HEK293 (cell line): ENCODE measurements around the gene SLC22A17.
A peak's percentile ranks its signal among the peaks of the same experiment; 100 is the strongest.

Source experiments
- CTCF ChIA-PET: fragments of 350-600 bp; formaldehyde crosslinking; extraction: SDS; loops from one replicate; lab custom pipeline; 2021; ENCODE audit warnings: antibody characterized with exemption; lab: Yijun Ruan, JAX
- POLR2A ChIA-PET: fragments of 300-600 bp; formaldehyde crosslinking; extraction: SDS; loops from one replicate; lab custom pipeline; 2020; ENCODE audit warnings: antibody characterized with exemption, inconsistent platforms; lab: Yijun Ruan, JAX
- H3K27ac ChIP-seq: fragments of 200-500 bp; sonication (Bioruptor generic); 2 replicates; pipeline ENCODE4 v1.5.1; 2014; ENCODE audit warnings: low read depth, low read length, control low read depth, inconsistent platforms; ENCODE audit errors: extremely low read depth
- H3K36me3 ChIP-seq, 2 experiments: fragments of 200-500 bp in 1 of 2; sonication (Bioruptor generic) in 1 of 2; 1 replicate in 1 of 2; 2 replicates in 1 of 2; pipeline ENCODE4 v1.5.1; 2014 to 2017; ENCODE audit warnings: inconsistent platforms in 2 of 2, low read length in 2 of 2; ENCODE audit not compliant: control insufficient read depth in 2 of 2, insufficient read depth in 1 of 2
- H3K4me1 ChIP-seq: fragments of 200-500 bp; sonication (Bioruptor generic); 2 replicates; pipeline ENCODE4 v1.5.1; 2014; ENCODE audit warnings: mild to moderate bottlenecking, low read length, inconsistent platforms; ENCODE audit not compliant: control insufficient read depth, insufficient read depth
- H3K4me3 ChIP-seq: 2 replicates; pipeline ENCODE4 v1.5.1; 2011; ENCODE audit warnings: low read depth, mild to moderate bottlenecking, control low read depth, low read length, moderate library complexity
- H3K9me3 ChIP-seq: fragments of 200-500 bp; sonication (Bioruptor generic); 2 replicates; pipeline ENCODE4 v1.5.1; 2014; ENCODE audit warnings: low read depth, low read length, inconsistent platforms; ENCODE audit not compliant: control insufficient read depth, insufficient read depth
- KLF1 ChIP-seq: fragments of 450-650 bp; formaldehyde crosslinking; IDR thresholded peaks from 2 replicates; pipeline ENCODE4 v1.5.1; 2016; ENCODE audit warnings: missing biosample characterization, missing genetic modification characterization
- KLF16 ChIP-seq: fragments of 450-650 bp; formaldehyde crosslinking; IDR thresholded peaks from 2 replicates; pipeline ENCODE4 v1.5.1; 2017; ENCODE audit warnings: missing biosample characterization, missing genetic modification characterization
- KLF7 ChIP-seq: fragments of 450-650 bp; formaldehyde crosslinking; IDR thresholded peaks from 2 replicates; pipeline ENCODE4 v1.5.1; 2016; ENCODE audit warnings: missing biosample characterization, missing genetic modification characterization, borderline replicate concordance
- OSR2 ChIP-seq: fragments of 450-650 bp; formaldehyde crosslinking; IDR thresholded peaks from 2 replicates; pipeline ENCODE4 v1.5.1; 2016; ENCODE audit warnings: missing biosample characterization, missing genetic modification characterization
- SCRT2 ChIP-seq: fragments of 450-650 bp; formaldehyde crosslinking; IDR thresholded peaks from 2 replicates; pipeline ENCODE4 v1.5.1; 2016; ENCODE audit warnings: missing biosample characterization, missing genetic modification characterization
- SP3 ChIP-seq: fragments of 450-650 bp; formaldehyde crosslinking; IDR thresholded peaks from 2 replicates; pipeline ENCODE4 v1.5.1; 2016; ENCODE audit warnings: missing biosample characterization, missing genetic modification characterization
- TCF7L2 ChIP-seq: IDR thresholded peaks from 2 replicates; pipeline ENCODE4 v1.6.1; 2011; ENCODE audit warnings: low read depth, mild to moderate bottlenecking, inconsistent platforms, low read length, moderate library complexity, borderline replicate concordance
- WT1 ChIP-seq: fragments of 450-650 bp; formaldehyde crosslinking; IDR thresholded peaks from 2 replicates; pipeline ENCODE4 v1.5.1; 2016; ENCODE audit warnings: missing biosample characterization, missing genetic modification characterization
- ZBTB20 ChIP-seq: fragments of 450-650 bp; formaldehyde crosslinking; IDR thresholded peaks from 2 replicates; pipeline ENCODE4 v1.5.1; 2016; ENCODE audit warnings: missing biosample characterization, missing genetic modification characterization
- ZIC2 ChIP-seq: fragments of 450-650 bp; formaldehyde crosslinking; IDR thresholded peaks from 2 replicates; pipeline ENCODE4 v1.5.1; 2016; ENCODE audit warnings: missing biosample characterization, missing genetic modification characterization
- ZNF133 ChIP-seq: fragments of 450-650 bp; formaldehyde crosslinking; IDR thresholded peaks from 2 replicates; pipeline ENCODE4 v1.5.1; 2016; ENCODE audit warnings: missing biosample characterization, missing genetic modification characterization
- ZNF24 ChIP-seq: fragments of 450-650 bp; formaldehyde crosslinking; IDR thresholded peaks from 2 replicates; pipeline ENCODE4 v1.5.1; 2016; ENCODE audit warnings: missing biosample characterization, missing genetic modification characterization
- ZNF404 ChIP-seq: fragments of 450-650 bp; formaldehyde crosslinking; IDR thresholded peaks from 2 replicates; pipeline ENCODE4 v1.5.1; 2017; ENCODE audit warnings: missing biosample characterization, missing genetic modification characterization
- ZNF558 ChIP-seq: fragments of 450-650 bp; formaldehyde crosslinking; IDR thresholded peaks from 2 replicates; pipeline ENCODE4 v1.5.1; 2016; ENCODE audit warnings: missing biosample characterization, missing genetic modification characterization
- ZNF561 ChIP-seq: fragments of 450-650 bp; IDR thresholded peaks from 2 replicates; pipeline ENCODE4 v1.5.1; 2018; ENCODE audit warnings: missing biosample characterization, missing genetic modification characterization, borderline replicate concordance
- ZNF610 ChIP-seq: fragments of 450-650 bp; formaldehyde crosslinking; IDR thresholded peaks from 2 replicates; pipeline ENCODE4 v1.5.1; 2016; ENCODE audit warnings: missing biosample characterization, missing genetic modification characterization, borderline replicate concordance
- ZNF629 ChIP-seq: fragments of 450-650 bp; formaldehyde crosslinking; IDR thresholded peaks from 2 replicates; pipeline ENCODE4 v1.5.1; 2017; ENCODE audit warnings: missing biosample characterization, missing genetic modification characterization
- ZNF654 ChIP-seq: fragments of 450-650 bp; formaldehyde crosslinking; IDR thresholded peaks from 2 replicates; pipeline ENCODE4 v1.5.1; 2016; ENCODE audit warnings: low read depth, missing biosample characterization, missing genetic modification characterization
- ZNF658 ChIP-seq: fragments of 450-650 bp; formaldehyde crosslinking; IDR thresholded peaks from 2 replicates; pipeline ENCODE4; 2016; ENCODE audit warnings: missing biosample characterization, missing genetic modification characterization
- ZNF747 ChIP-seq: fragments of 450-650 bp; formaldehyde crosslinking; IDR thresholded peaks from 2 replicates; pipeline ENCODE4 v1.5.1; 2016; ENCODE audit warnings: missing biosample characterization, missing genetic modification characterization
- ZNF776 ChIP-seq: fragments of 450-650 bp; formaldehyde crosslinking; IDR thresholded peaks from 2 replicates; pipeline ENCODE4 v1.5.0; 2017; ENCODE audit warnings: missing biosample characterization, missing genetic modification characterization, borderline replicate concordance
- TF ChIP-seq, protein P1 (sequence below): fragments of 450-650 bp; IDR thresholded peaks from 2 replicates; pipeline ENCODE4 v1.5.1; 2018; ENCODE audit warnings: missing biosample characterization, mild to moderate bottlenecking, missing genetic modification characterization
- TF ChIP-seq, protein P2 (sequence below): fragments of 450-650 bp; formaldehyde crosslinking; IDR thresholded peaks from 2 replicates; pipeline ENCODE4 v1.5.1; 2017; ENCODE audit warnings: missing biosample characterization, missing genetic modification characterization
- TF ChIP-seq, protein P3 (sequence below): fragments of 450-650 bp; formaldehyde crosslinking; conservative IDR thresholded peaks from 2 replicates; pipeline ENCODE4 v1.5.1; 2016; ENCODE audit warnings: low read depth, missing biosample characterization, missing genetic modification characterization
- TF ChIP-seq, protein P4 (sequence below): fragments of 450-650 bp; formaldehyde crosslinking; IDR thresholded peaks from 2 replicates; pipeline ENCODE4 v1.5.1; 2016; ENCODE audit warnings: missing biosample characterization, missing genetic modification characterization, borderline replicate concordance

Gene SLC22A17

DNA sequence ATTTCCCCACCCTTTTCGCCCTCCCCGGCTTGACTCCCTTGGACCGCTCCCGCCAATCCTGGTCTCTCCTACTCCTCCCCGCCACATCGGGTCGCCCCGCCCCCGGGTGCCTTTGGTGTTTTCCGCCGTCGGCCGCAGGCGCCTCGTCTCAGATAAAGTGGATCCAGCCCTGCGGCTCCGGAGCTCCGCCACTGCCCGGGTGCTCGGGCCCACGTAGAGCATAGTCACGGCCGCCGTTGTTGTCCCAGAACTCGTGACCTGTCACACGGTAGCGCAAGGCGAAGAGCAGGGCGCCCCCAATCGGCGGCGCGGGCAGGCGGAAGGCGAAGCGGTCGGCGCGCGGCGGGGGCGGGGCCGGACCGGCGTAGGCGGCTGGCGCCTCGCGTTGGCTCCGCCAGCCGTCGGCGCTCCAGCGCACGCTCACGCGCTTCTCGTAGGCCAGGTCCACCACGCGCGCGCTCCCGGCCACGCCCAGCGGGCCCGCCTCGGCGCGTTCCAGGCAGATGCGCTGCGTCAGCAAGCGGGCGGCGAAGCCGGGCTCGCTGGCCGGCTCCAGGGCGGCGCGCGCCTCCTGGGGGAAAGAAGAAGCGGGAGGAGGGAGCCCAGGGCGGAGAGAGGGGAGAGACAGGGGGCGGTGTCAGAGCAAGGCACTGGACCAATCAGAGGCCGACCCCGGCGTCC is 51.3 kb downstream of the SLC22A17 start:
- Histone ChIP-seq H3K27ac (peak overlapping the region; percentile 97), H3K4me3 (peak overlapping the region; percentile 66), H3K4me1 (peaks cover 13% of the 10 kb centered on the region; the same call in 1 of the 2 replicates), H3K36me3 (peaks cover 4 to 24% of the 10 kb centered on the region in 2 experiments), H3K9me3 (no peaks in the 10 kb centered on the region)
- POLR2A ChIA-PET = interaction anchor here (0.6 to 8.1 kb wide), 10 partner anchors 9 to 294 kb away, joined by 3 to 170 read pairs (median 4); partner anchors contain the start of genes HOMEZ and PABPN1
- CTCF ChIA-PET = interaction anchor here (0.6 to 3.3 kb wide), 14 partner anchors 15 to 258 kb away, joined by 3 to 12 read pairs (median 4); partner anchors contain the start of genes HOMEZ and PABPN1
- TF ChIP-seq ZIC2 (no peak), ZNF654 (no peak), OSR2 (tag by site-specific recombination) (peak; percentile 53), ZBTB20 (tag by site-specific recombination) (no peak), ZNF558 (tag by site-specific recombination) (no peak), ZNF629 (tag by site-specific recombination) (peak; percentile 58; the same call in 1 of the 2 replicates), ZNF658 (tag by site-specific recombination) (no peak), ZNF404 (tag by site-specific recombination) (no peak), ZNF24 (tag by site-specific recombination) (no peak), ZNF561 (no peak; the same call in 1 of the 2 replicates), ZNF747 (tag by site-specific recombination) (no peak), KLF16 (tag by site-specific recombination) (peak; percentile 45; the same call in 1 of the 2 replicates), TCF7L2 (peak; percentile 46; the same call in 1 of the 2 replicates), KLF7 (no peak), ZNF776 (tag by site-specific recombination) (no peak), KLF1 (tag by site-specific recombination) (no peak), SCRT2 (tag by site-specific recombination) (no peak), WT1 (tag by site-specific recombination) (no peak), ZNF133 (tag by site-specific recombination) (no peak), SP3 (peak; percentile 55), ZNF610 (tag by site-specific recombination) (no peak)
- TF ChIP-seq, protein P1, sequence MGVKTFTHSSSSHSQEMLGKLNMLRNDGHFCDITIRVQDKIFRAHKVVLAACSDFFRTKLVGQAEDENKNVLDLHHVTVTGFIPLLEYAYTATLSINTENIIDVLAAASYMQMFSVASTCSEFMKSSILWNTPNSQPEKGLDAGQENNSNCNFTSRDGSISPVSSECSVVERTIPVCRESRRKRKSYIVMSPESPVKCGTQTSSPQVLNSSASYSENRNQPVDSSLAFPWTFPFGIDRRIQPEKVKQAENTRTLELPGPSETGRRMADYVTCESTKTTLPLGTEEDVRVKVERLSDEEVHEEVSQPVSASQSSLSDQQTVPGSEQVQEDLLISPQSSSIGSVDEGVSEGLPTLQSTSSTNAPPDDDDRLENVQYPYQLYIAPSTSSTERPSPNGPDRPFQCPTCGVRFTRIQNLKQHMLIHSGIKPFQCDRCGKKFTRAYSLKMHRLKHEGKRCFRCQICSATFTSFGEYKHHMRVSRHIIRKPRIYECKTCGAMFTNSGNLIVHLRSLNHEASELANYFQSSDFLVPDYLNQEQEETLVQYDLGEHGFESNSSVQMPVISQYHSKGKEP = peak; percentile 29; the same call in 1 of the 2 replicates
- TF ChIP-seq, protein P2, sequence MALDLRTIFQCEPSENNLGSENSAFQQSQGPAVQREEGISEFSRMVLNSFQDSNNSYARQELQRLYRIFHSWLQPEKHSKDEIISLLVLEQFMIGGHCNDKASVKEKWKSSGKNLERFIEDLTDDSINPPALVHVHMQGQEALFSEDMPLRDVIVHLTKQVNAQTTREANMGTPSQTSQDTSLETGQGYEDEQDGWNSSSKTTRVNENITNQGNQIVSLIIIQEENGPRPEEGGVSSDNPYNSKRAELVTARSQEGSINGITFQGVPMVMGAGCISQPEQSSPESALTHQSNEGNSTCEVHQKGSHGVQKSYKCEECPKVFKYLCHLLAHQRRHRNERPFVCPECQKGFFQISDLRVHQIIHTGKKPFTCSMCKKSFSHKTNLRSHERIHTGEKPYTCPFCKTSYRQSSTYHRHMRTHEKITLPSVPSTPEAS (tag by site-specific recombination) = no peak
- TF ChIP-seq, protein P3, sequence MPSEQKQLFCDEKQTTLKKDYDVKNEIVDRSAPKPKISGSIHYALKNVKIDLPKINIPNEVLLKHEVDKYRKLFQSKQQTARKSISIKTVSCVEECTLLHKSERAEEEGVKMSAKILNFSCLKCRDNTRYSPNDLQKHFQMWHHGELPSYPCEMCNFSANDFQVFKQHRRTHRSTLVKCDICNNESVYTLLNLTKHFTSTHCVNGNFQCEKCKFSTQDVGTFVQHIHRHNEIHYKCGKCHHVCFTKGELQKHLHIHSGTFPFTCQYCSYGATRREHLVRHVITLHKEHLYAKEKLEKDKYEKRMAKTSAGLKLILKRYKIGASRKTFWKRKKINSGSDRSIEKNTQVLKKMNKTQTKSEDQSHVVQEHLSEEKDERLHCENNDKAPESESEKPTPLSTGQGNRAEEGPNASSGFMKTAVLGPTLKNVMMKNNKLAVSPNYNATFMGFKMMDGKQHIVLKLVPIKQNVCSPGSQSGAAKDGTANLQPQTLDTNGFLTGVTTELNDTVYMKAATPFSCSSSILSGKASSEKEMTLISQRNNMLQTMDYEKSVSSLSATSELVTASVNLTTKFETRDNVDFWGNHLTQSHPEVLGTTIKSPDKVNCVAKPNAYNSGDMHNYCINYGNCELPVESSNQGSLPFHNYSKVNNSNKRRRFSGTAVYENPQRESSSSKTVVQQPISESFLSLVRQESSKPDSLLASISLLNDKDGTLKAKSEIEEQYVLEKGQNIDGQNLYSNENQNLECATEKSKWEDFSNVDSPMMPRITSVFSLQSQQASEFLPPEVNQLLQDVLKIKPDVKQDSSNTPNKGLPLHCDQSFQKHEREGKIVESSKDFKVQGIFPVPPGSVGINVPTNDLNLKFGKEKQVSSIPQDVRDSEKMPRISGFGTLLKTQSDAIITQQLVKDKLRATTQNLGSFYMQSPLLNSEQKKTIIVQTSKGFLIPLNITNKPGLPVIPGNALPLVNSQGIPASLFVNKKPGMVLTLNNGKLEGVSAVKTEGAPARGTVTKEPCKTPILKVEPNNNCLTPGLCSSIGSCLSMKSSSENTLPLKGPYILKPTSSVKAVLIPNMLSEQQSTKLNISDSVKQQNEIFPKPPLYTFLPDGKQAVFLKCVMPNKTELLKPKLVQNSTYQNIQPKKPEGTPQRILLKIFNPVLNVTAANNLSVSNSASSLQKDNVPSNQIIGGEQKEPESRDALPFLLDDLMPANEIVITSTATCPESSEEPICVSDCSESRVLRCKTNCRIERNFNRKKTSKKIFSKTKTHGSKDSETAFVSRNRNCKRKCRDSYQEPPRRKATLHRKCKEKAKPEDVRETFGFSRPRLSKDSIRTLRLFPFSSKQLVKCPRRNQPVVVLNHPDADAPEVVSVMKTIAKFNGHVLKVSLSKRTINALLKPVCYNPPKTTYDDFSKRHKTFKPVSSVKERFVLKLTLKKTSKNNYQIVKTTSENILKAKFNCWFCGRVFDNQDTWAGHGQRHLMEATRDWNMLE (tag by site-specific recombination) = no peak
- TF ChIP-seq, protein P4, sequence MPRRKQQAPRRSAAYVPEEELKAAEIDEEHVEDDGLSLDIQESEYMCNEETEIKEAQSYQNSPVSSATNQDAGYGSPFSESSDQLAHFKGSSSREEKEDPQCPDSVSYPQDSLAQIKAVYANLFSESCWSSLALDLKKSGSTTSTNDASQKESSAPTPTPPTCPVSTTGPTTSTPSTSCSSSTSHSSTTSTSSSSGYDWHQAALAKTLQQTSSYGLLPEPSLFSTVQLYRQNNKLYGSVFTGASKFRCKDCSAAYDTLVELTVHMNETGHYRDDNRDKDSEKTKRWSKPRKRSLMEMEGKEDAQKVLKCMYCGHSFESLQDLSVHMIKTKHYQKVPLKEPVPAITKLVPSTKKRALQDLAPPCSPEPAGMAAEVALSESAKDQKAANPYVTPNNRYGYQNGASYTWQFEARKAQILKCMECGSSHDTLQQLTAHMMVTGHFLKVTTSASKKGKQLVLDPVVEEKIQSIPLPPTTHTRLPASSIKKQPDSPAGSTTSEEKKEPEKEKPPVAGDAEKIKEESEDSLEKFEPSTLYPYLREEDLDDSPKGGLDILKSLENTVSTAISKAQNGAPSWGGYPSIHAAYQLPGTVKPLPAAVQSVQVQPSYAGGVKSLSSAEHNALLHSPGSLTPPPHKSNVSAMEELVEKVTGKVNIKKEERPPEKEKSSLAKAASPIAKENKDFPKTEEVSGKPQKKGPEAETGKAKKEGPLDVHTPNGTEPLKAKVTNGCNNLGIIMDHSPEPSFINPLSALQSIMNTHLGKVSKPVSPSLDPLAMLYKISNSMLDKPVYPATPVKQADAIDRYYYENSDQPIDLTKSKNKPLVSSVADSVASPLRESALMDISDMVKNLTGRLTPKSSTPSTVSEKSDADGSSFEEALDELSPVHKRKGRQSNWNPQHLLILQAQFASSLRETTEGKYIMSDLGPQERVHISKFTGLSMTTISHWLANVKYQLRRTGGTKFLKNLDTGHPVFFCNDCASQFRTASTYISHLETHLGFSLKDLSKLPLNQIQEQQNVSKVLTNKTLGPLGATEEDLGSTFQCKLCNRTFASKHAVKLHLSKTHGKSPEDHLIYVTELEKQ (tag by site-specific recombination) = no peak
